Tibial nerve (tissue), 4 donors: ENCODE results near the gene FLRT2.
A peak's percentile ranks its signal among the peaks of the same experiment; 100 is the strongest.

ENCODE experiments used
- CTCF ChIP-seq, 5 experiments: fragments of 200-600 bp in 3 of 5; fragments of 450-650 bp in 2 of 5; sonication (generic) in 3 of 5; IDR thresholded peaks; one replicate each; pipeline ENCODE4 v1.5.1; 2016 to 2019; ENCODE audit warnings: antibody characterized with exemption in 5 of 5, mild to moderate bottlenecking in 3 of 5, moderate library complexity in 2 of 5
- EP300 ChIP-seq, 2 donors: sonication (generic); formaldehyde crosslinking; IDR thresholded peaks; one replicate each; pipeline ENCODE4 v1.6.1; 2017; ENCODE audit warnings: antibody characterized with exemption in 2 of 2, mild to moderate bottlenecking in 1 of 2
- POLR2A ChIP-seq, 2 donors: fragments of 450-650 bp; IDR thresholded peaks; one replicate each; pipeline ENCODE4 v1.6.1; 2017; ENCODE audit warnings: antibody characterized with exemption in 2 of 2, mild to moderate bottlenecking in 2 of 2, moderate library complexity in 2 of 2

DNA sequence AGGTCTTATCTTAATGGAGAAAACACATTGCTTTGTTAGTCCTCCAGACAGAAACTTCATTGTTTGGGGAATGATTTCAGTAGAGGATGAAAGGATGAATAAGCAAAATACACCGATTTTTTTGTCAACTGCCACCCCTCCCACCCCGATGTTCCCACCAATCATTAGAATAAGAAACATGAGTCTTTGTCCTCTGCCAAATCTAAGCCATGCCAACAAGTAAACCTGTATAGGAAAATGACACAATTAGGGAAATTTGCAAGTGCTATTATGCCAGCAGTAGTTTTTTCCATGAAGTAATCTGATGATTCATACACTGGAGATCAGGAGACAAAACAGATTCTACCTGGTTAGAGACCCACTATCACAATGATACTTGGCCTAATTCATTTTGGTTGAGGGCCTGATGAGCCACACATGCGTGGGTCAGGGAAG, 35.9 kb downstream of the FLRT2 start:
- no peak for TF ChIP-seq CTCF (IDR thresholded peaks at IDR 0.05)
- TF ChIP-seq POLR2A (IDR thresholded peaks at IDR 0.05): no peak
- TF ChIP-seq EP300 (IDR thresholded peaks at IDR 0.05): peak in 1 of 2 donors; percentile 24
